Panc1 (cell line): ENCODE results near the gene NDUFC2. TPM values are rescaled to one million over a fixed set of nuclear protein-coding genes. Genes with fewer than 3 reads are reported as not detected.

ENCODE experiments used
- ATAC-seq: fragments of 200-7000 bp; cut with Tn5 transposase; 2 replicates; pipeline ENCODE4 v1.9.1; 2020; ENCODE audit warnings: mild to moderate bottlenecking, moderate library complexity
- BruUV-seq: library from RNA; stranded (reverse); fragments of 400-500 nt; replicated peaks from 2 replicates; lab custom pipeline; 2021; lab: Mats Ljungman, UMichigan
- CTCF ChIA-PET: fragments of 300-600 bp; sonication (Branson Sonifier 250); formaldehyde crosslinking; loops from one replicate; lab custom pipeline; 2022; ENCODE audit warnings: antibody characterized with exemption; lab: Charles Lee
- POLR2A ChIA-PET: fragments of 300-600 bp; sonication (Branson Sonifier 250); formaldehyde crosslinking; loops from one replicate; lab custom pipeline; 2022; ENCODE audit warnings: antibody characterized with exemption; lab: Charles Lee
- DNase-seq: peaks from one replicate; pipeline ENCODE4 v3.0.0-alpha.2; 2010; ENCODE audit warnings: low read depth, low spot score
- H3K27ac ChIP-seq: 2 replicates; pipeline ENCODE4 v1.5.1; 2011; ENCODE audit warnings: mild to moderate bottlenecking, low read length, inconsistent platforms
- H3K27me3 ChIP-seq: fragments of 200-500 bp; sonication (Bioruptor generic); 2 replicates; pipeline ENCODE4 v1.6.0; 2014; ENCODE audit warnings: low read length, inconsistent platforms; ENCODE audit not compliant: control insufficient read depth, insufficient read depth
- H3K36me3 ChIP-seq: fragments of 200-500 bp; sonication (Bioruptor generic); 2 replicates; pipeline ENCODE4 v1.5.1; 2014; ENCODE audit warnings: inconsistent platforms, mild to moderate bottlenecking, low read length, moderate library complexity; ENCODE audit not compliant: control insufficient read depth, insufficient read depth
- H3K4me1 ChIP-seq: 2 replicates; pipeline ENCODE4 v1.5.1; 2011; ENCODE audit warnings: inconsistent platforms, mild to moderate bottlenecking, low read length, moderate library complexity; ENCODE audit not compliant: control insufficient read depth, insufficient read depth
- H3K4me3 ChIP-seq, 2 experiments: 2 replicates each; pipeline ENCODE4 v1.5.1; 2011 to 2012; ENCODE audit warnings: low read depth in 2 of 2, low read length in 2 of 2, mild to moderate bottlenecking in 2 of 2, inconsistent platforms in 1 of 2, moderate library complexity in 1 of 2
- H3K9me3 ChIP-seq: fragments of 200-500 bp; sonication (Bioruptor generic); 2 replicates; pipeline ENCODE4 v1.5.1; 2014; ENCODE audit warnings: low read depth, mild to moderate bottlenecking, inconsistent platforms, low read length, moderate library complexity; ENCODE audit not compliant: control insufficient read depth, insufficient read depth
- CTCF ChIP-seq: fragments of 450-650 bp; IDR thresholded peaks from 2 replicates; pipeline ENCODE4 v1.5.1; 2017; ENCODE audit warnings: mild to moderate bottlenecking
- POLR2AphosphoS5 ChIP-seq: IDR thresholded peaks from 2 replicates; pipeline ENCODE4 v1.6.1; 2012; ENCODE audit warnings: mild to moderate bottlenecking, low read depth, low read length, moderate library complexity
- REST ChIP-seq, 2 experiments: IDR thresholded peaks; 2 replicates each; pipeline ENCODE4 v1.6.1; 2011 to 2012; ENCODE audit warnings: low read depth in 2 of 2, control low read depth in 1 of 2, low read length in 1 of 2, mild to moderate bottlenecking in 1 of 2, moderate library complexity in 1 of 2; ENCODE audit not compliant: insufficient read depth in 1 of 2
- SIN3A ChIP-seq: IDR thresholded peaks from 2 replicates; pipeline ENCODE4 v1.6.1; 2012; ENCODE audit warnings: low read depth, mild to moderate bottlenecking, low read length, moderate library complexity, borderline replicate concordance; ENCODE audit not compliant: insufficient read depth
- TCF7L2 ChIP-seq: IDR thresholded peaks from 2 replicates; pipeline ENCODE4 v1.6.1; 2011; ENCODE audit warnings: mild to moderate bottlenecking, low read depth, low read length, inconsistent platforms
- in situ Hi-C: cut with HindIII; loops from 2 replicates; pipeline ENCODE4 v1.10.0; 2016; ENCODE audit warnings: low sequenced_read_pairs, low pct_unique_long_range_greater_than_20kb
- intact Hi-C: fragments of 100-400 bp; cut with micrococcal nuclease; formaldehyde crosslinking; loops from one replicate; pipeline ENCODE4 v1.10.0; 2022; ENCODE audit not compliant: unreplicated experiment
- total RNA-seq: library from RNA; stranded (reverse); gene quantifications from one replicate; pipeline ENCODE4 v1.2.1, GENCODE V29; 2021; ENCODE audit not compliant: unreplicated experiment

Gene NDUFC2
- total RNA-seq, 1 experiment from 2014 or later, result 308 TPM

DNA sequence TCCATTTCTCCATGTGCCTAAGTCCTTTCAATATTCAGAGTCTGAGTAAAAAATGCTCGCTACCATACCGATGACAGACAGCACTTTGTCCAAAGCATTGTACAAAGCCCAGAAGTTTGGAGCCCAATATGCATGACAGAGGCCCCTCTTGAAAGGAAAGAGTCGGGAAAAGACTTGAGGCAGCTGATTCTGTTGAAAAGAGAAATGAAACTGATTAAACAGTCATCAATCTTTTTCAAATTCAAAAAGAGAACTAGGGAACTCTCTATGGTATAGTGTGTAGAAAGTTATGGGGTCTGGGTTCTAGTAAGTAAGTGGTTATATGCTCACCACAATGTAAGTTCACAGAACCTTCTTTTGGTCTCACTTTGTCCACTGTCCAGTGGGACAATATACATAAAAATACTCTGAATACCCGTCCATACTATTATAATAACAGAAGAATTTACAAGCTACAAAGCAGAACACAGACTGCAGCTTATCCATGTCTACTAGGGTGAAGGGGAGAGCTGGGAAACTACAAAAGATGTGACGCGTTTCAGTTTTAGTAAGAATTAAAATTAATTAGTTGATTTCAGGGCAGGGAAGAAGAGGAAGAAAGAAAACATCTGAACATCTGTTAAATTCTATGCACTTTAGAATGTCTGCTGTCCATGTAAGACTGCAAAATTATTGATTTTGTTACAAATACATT, 33.1 kb upstream of the NDUFC2 start:
- TF ChIP-seq REST (IDR thresholded peaks at IDR 0.05; ENCODE audit: insufficient read depth in 1 of 2, low read depth in 2 of 2, low read length in 1 of 2), result no peak
- TF ChIP-seq POLR2AphosphoS5, result no peak
- TF ChIP-seq SIN3A, result no peak
- TF ChIP-seq CTCF, result no peak
- no peak for TF ChIP-seq TCF7L2
- Histone ChIP-seq H3K4me3 (no peak overlapping the region), H3K27me3 (no peaks in the 10 kb centered on the region), H3K36me3 (peaks cover 17% of the 10 kb centered on the region), H3K27ac (no peak overlapping the region), H3K9me3 (no peaks in the 10 kb centered on the region), H3K4me1 (no peaks in the 10 kb centered on the region)
- CTCF ChIA-PET, result no interaction called here
- no TSS peak for BruUV-seq
- POLR2A ChIA-PET, result no interaction called here
- intact Hi-C loops (no loop called here), in situ Hi-C loops (no loop called here)
- ATAC-seq (no peak), DNase-seq (no peak)

DNA sequence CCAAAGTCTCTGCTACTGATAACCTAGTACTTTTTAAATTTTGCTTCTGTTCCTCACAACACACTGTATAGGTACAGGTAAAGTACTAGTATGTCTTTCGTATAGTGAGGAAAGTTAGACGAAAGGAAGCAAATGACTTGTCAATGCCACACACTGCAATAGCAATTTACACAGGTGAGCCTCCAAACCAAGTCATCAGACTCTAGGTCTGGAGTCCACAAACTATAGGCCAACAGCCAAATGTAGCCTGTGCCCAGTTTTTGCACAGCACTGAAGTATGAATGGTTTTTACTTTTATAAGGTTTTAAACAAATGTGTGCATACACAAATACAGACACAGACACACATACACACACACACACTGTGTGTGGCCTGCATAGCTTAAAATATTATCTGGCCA, 31.6 kb upstream of the NDUFC2 start:
- ChIA-PET POLR2A (no interaction called here), CTCF (no interaction called here)
- Histone ChIP-seq H3K4me1 (no peaks in the 10 kb centered on the region), H3K9me3 (no peaks in the 10 kb centered on the region), H3K27me3 (no peaks in the 10 kb centered on the region), H3K27ac (no peak overlapping the region), H3K4me3 (no peak overlapping the region), H3K36me3 (peaks cover 20% of the 10 kb centered on the region)
- no TSS peak for BruUV-seq
- TF ChIP-seq REST (IDR thresholded peaks at IDR 0.05; ENCODE audit: insufficient read depth in 1 of 2, low read depth in 2 of 2, low read length in 1 of 2) (no peak), POLR2AphosphoS5 (no peak), CTCF (no peak), TCF7L2 (no peak)
- ATAC-seq (no peak), DNase-seq (no peak)
- in situ Hi-C loops, result no loop called here
- intact Hi-C loops, result no loop called here
